Measurements from ENCODE around the gene TP53TG5. TPM values are rescaled to one million over a fixed set of nuclear protein-coding genes. Genes with fewer than 3 reads are reported as not detected.
A peak's percentile ranks its signal among the peaks of the same experiment; 100 is the strongest.

TP53TG5 gene
- total and polyA plus RNA-seq, 2 experiments from 2014 or later, result not detected

- peaks cover 74% of the 10 kb centered on the region for H3K4me1 ChIP-seq (ENCODE audit: insufficient read depth)
- peaks cover 15% of the 10 kb centered on the region for H3K27me3 Mint-ChIP-seq (ENCODE audit: insufficient read depth, low read depth, poor library complexity)
- 0 out of 2 replicates have a peak, but pooled peaks cover 8% of the 10 kb centered on the region for H3F3A ChIP-seq (replicated peaks; ENCODE audit: low read depth)
- H3K4me2 ChIP-seq, result peak overlapping the region; percentile 98
- H3K79me2 ChIP-seq (replicated peaks; ENCODE audit: insufficient read depth), result peaks cover 80% of the 10 kb centered on the region
- peaks cover 9% of the 10 kb centered on the region; the same call in 1 of the 2 replicates for H3K27me3 ChIP-seq (ENCODE audit: insufficient read depth)
- H3K9me3 Mint-ChIP-seq, result no peaks in the 10 kb centered on the region
- H2AFZ ChIP-seq, result no peak overlapping the region
- peak overlapping the region; percentile 91 for H3K27ac Mint-ChIP-seq
- H4K20me1 ChIP-seq (replicated peaks; ENCODE audit: insufficient read depth), result no peaks in the 10 kb centered on the region
- no peak for DNase-seq (ENCODE audit: low spot score)
- H3K4me1 Mint-ChIP-seq, result peaks cover 83% of the 10 kb centered on the region
- H3K9me2 ChIP-seq (ENCODE audit: insufficient read depth), result no peaks in the 10 kb centered on the region
- H3K4me3 ChIP-seq, result 0 out of 2 replicates have a peak overlapping the region, but pooled peaks have one; percentile 46
- H3K36me3 Mint-ChIP-seq (ENCODE audit: low read depth), result peaks cover 13% of the 10 kb centered on the region
- peak overlapping the region; percentile 96; the same call in 1 of the 2 replicates for H3K27ac ChIP-seq (ENCODE audit: low read depth)
- peak overlapping the region; percentile 27; the same call in 1 of the 3 replicates for H3K4me3 Mint-ChIP-seq
- ATAC-seq, result no peak
- TF ChIP-seq REST (IDR thresholded peaks at IDR 0.05; ENCODE audit: unreplicated experiment) (no peak), STAT1 (IDR thresholded peaks at IDR 0.05; ENCODE audit: unreplicated experiment) (no peak), ZNF331 (CRISPR knock-in tag; IDR thresholded peaks at IDR 0.05; ENCODE audit: low read depth) (no peak), EZH2 (IDR thresholded peaks at IDR 0.05; ENCODE audit: low read depth, unreplicated experiment) (no peak), CREB1 (CRISPR knock-in tag; IDR thresholded peaks at IDR 0.05; ENCODE audit: low read depth) (no peak), ZNF114 (CRISPR knock-in tag; IDR thresholded peaks at IDR 0.05) (no peak), ZNF462 (CRISPR knock-in tag; IDR thresholded peaks at IDR 0.05) (no peak), CTCF (conservative IDR thresholded peaks at IDR 0.05; ENCODE audit: low read depth in 2 of 2) (no peak), EZH2phosphoT487 (IDR thresholded peaks at IDR 0.05; ENCODE audit: unreplicated experiment) (no peak)
- no peaks in the 10 kb centered on the region for H3K36me3 ChIP-seq (ENCODE audit: insufficient read depth)
Observed at GRCh38 chr20:45344168-45344860, 33.8 kb downstream of the TP53TG5 start.

All from GM23338 (cell line).